GM12878 (cell line): Measurements from ENCODE around the gene MARF1. TPM values are rescaled to one million over a fixed set of nuclear protein-coding genes. Genes with fewer than 3 reads are reported as not detected.
A peak's percentile ranks its signal among the peaks of the same experiment; 100 is the strongest.

Experiments used
- ATAC-seq: fragments of 200-7000 bp; cut with Tn5 transposase; 3 replicates; pipeline ENCODE4 v1.9.1; 2020; ENCODE audit warnings: mild to moderate bottlenecking, moderate library complexity
- BruUV-seq: library from RNA; stranded (reverse); fragments of 400-500 nt; replicated peaks from 2 replicates; lab custom pipeline; 2021; lab: Mats Ljungman, UMichigan
- CTCF ChIA-PET: fragments of 300-600 bp; sonication (Branson Sonifier 250); formaldehyde crosslinking; extraction: SDS; loops from one replicate; lab custom pipeline; 2021; ENCODE audit warnings: inconsistent platforms; lab: Yijun Ruan, JAX
- POLR2A ChIA-PET: fragments of 350-600 bp; formaldehyde crosslinking; extraction: SDS; loops from one replicate; lab custom pipeline; 2021; ENCODE audit warnings: inconsistent platforms; lab: Charles Lee
- RAD21 ChIA-PET: fragments of 300-600 bp; sonication (Branson Sonifier 250); formaldehyde crosslinking; loops from one replicate; lab custom pipeline; 2023; ENCODE audit warnings: antibody characterized with exemption; ENCODE audit not compliant: unreplicated experiment; lab: Charles Lee
- SMC1A ChIA-PET: fragments of 300-600 bp; sonication (Branson Sonifier 250); formaldehyde crosslinking; loops from one replicate; lab custom pipeline; 2023; ENCODE audit not compliant: unreplicated experiment, uncharacterized antibody; lab: Charles Lee
- DNase-seq: peaks from one replicate; pipeline ENCODE4 v3.0.0-alpha.2; 2011; ENCODE audit warnings: low read depth, low spot score
- FAIRE-seq: peaks from 3 replicates; lab custom pipeline; 2011; peaks lifted over from hg19 to GRCh38; lab: Jason Lieb, UNC
- H2AFZ ChIP-seq: 2 replicates; pipeline ENCODE4 v1.6.0; 2011; ENCODE audit warnings: low read depth, low read length, control low read depth; ENCODE audit not compliant: control insufficient read depth
- H3K27ac ChIP-seq: 2 replicates; pipeline ENCODE4 v1.5.1; 2011; ENCODE audit warnings: control low read depth; ENCODE audit not compliant: control insufficient read depth, insufficient read depth
- H3K27me3 ChIP-seq, 2 experiments: replicated peaks in 1 of 2; 2 replicates each; pipeline versions ENCODE4 v1.6.0 to v1.6.1; 2011; ENCODE audit warnings: low read length in 1 of 2; ENCODE audit not compliant: control insufficient read depth in 2 of 2, insufficient read depth in 2 of 2
- H3K36me3 ChIP-seq, 2 experiments: 2 replicates each; pipeline ENCODE4 v1.5.1; 2011; ENCODE audit warnings: low read length in 1 of 2; ENCODE audit not compliant: control insufficient read depth in 2 of 2, insufficient read depth in 2 of 2
- H3K4me1 ChIP-seq: 2 replicates; pipeline ENCODE4 v1.6.1; 2011; ENCODE audit warnings: mild to moderate bottlenecking, low read length, moderate library complexity, mixed read lengths; ENCODE audit not compliant: control insufficient read depth, insufficient read depth
- H3K4me2 ChIP-seq: 2 replicates; pipeline ENCODE4 v1.6.0; 2011; ENCODE audit warnings: control low read depth; ENCODE audit not compliant: control insufficient read depth, insufficient read depth
- H3K4me3 ChIP-seq: fragments of 200-600 bp; sonication (generic); 2 replicates; pipeline ENCODE4 v1.5.1; 2016
- H3K79me2 ChIP-seq: 2 replicates; pipeline ENCODE4 v1.6.0; 2011; ENCODE audit warnings: low read length; ENCODE audit not compliant: control insufficient read depth, insufficient read depth
- H3K9ac ChIP-seq: 2 replicates; pipeline ENCODE4 v1.8.0; 2011; ENCODE audit warnings: low read length, control low read depth, mixed read lengths; ENCODE audit not compliant: control insufficient read depth, insufficient read depth
- H3K9me3 ChIP-seq: replicated peaks from 3 replicates; pipeline ENCODE4 v1.5.1; 2011; ENCODE audit warnings: mild to moderate bottlenecking, low read length; ENCODE audit not compliant: control insufficient read depth, insufficient read depth
- H4K20me1 ChIP-seq: 2 replicates; pipeline ENCODE4 v1.6.0; 2011; ENCODE audit not compliant: control insufficient read depth, insufficient read depth
- ATF7 ChIP-seq: fragments of 450-650 bp; IDR thresholded peaks from 2 replicates; pipeline ENCODE4 v1.6.1; 2016; ENCODE audit warnings: low read depth, mild to moderate bottlenecking
- CEBPB ChIP-seq, 2 experiments: fragments of 150-350 bp in 1 of 2; IDR thresholded peaks; 2 replicates each; pipeline ENCODE4 v1.6.1; 2012 to 2014; ENCODE audit warnings: low read depth in 2 of 2, low read length in 2 of 2, borderline replicate concordance in 1 of 2, inconsistent platforms in 1 of 2
- LARP7 ChIP-seq: fragments of 450-650 bp; IDR thresholded peaks from 2 replicates; pipeline ENCODE4 v1.6.1; 2017; ENCODE audit warnings: mild to moderate bottlenecking
- MYB ChIP-seq: fragments of 150-350 bp; IDR thresholded peaks from 2 replicates; pipeline ENCODE4 v1.6.1; 2014; ENCODE audit warnings: mild to moderate bottlenecking, low read depth, low read length, borderline replicate concordance
- NFYA ChIP-seq: IDR thresholded peaks from 2 replicates; pipeline ENCODE4 v1.6.1; 2011; ENCODE audit warnings: low read depth, mild to moderate bottlenecking, low read length, improper control_type of control experiment, borderline replicate concordance
- PBX3 ChIP-seq: IDR thresholded peaks from 2 replicates; pipeline ENCODE4 v1.6.1; 2011; ENCODE audit warnings: mild to moderate bottlenecking, low read depth, low read length, moderate library complexity; ENCODE audit not compliant: insufficient replicate concordance
- SUPT20H ChIP-seq: IDR thresholded peaks from 2 replicates; pipeline ENCODE4 v1.6.1; 2011; ENCODE audit warnings: low read depth, mild to moderate bottlenecking, low read length, moderate library complexity, borderline replicate concordance; ENCODE audit not compliant: control insufficient read depth
- USF1 ChIP-seq: IDR thresholded peaks from 2 replicates; pipeline ENCODE4 v1.6.1; 2011; ENCODE audit warnings: borderline replicate concordance, low read depth, mild to moderate bottlenecking, moderate library complexity, mixed read lengths, low read length; ENCODE audit not compliant: insufficient read depth; ENCODE audit errors: extremely low read length
- WGBS: methylation state at CpG from one replicate; pipeline ENCODE4 v1.1.6; 2016; ENCODE audit warnings: low lambda C conversion rate; ENCODE audit not compliant: insufficient replicate concordance, insufficient coverage; ENCODE audit errors: missing lambda C conversion rate; 5-methylcytosine and 5-hydroxymethylcytosine counted together
- in situ Hi-C: fragments of 300-500 bp; cut with MboI; formaldehyde crosslinking; loops from 9 replicates; pipeline ENCODE4 v1.14.3; 2018; ENCODE audit warnings: mixed read lengths
- intact Hi-C: fragments of 100-400 bp; cut with micrococcal nuclease; formaldehyde crosslinking; loops from one replicate; pipeline ENCODE4 v1.14.2; 2022; ENCODE audit not compliant: unreplicated experiment
- polyA plus RNA-seq, 11 experiments: library from polyadenylated mRNA; depleted of rRNA in 4 of 11; unstranded in 6 of 11; stranded (reverse) in 5 of 11; fragments of >200 nt; fragmentation: Nextera tagmentation in 4 of 11; fragmentation: Illumina TruSeq in 1 of 11; extraction: Ambion mirVana in 4 of 11; extraction: Trizol in 1 of 11; gene quantifications; 1 replicate in 1 of 11; 2 replicates in 10 of 11; pipeline versions ENCODE4 v1.2.1 to v1.2.3, GENCODE V29; 2011 to 2016; ENCODE audit warnings: inconsistent platforms in 2 of 11, missing spikeins in 2 of 11, low read depth in 1 of 11
- total RNA-seq, 4 experiments: library from RNA; depleted of rRNA in 3 of 4; stranded (reverse); fragments of >200 nt in 3 of 4; fragmentation: Illumina TruSeq in 1 of 4; extraction: Trizol in 1 of 4; gene quantifications; 2 replicates each; pipeline versions ENCODE4 v1.2.1 to v1.2.3, GENCODE V29; 2013 to 2021
- TF ChIP-seq, protein P1 (sequence below): fragments of 450-650 bp; IDR thresholded peaks from 2 replicates; pipeline ENCODE4 v1.6.1; 2017; ENCODE audit warnings: low read depth, mild to moderate bottlenecking, moderate library complexity

MARF1 gene
- total and polyA plus RNA-seq, 10 of the 15 experiments (the other 5 are each of a cell fraction or from before 2014, with no cell fraction given): 4.5 to 40.1 (median 14.0) TPM

GRCh38 chr16:15653227-15653626 lies 10.3 kb upstream of the MARF1 start:
- CTCF ChIA-PET: interaction anchor here (0.6 to 2.5 kb wide), 2 partner anchors 10 to 82 kb away, joined by 3 to 14 read pairs; partner anchors contain the start of gene MARF1

More at GRCh38 chr16:15653227-15653626, 10.3 kb upstream of the MARF1 start:
- Histone ChIP-seq H3K9ac (no peak overlapping the region), H3K4me1 (peaks cover 27% of the 10 kb centered on the region), H3K9me3 (no peaks in the 10 kb centered on the region), H3K4me2 (peak overlapping the region; percentile 94), H2AFZ (no peak overlapping the region), H3K36me3 (peaks cover 0 to 15% of the 10 kb centered on the region in 2 experiments; a peak in 3 of 4 replicates), H3K4me3 (peak overlapping the region; percentile 99; the same call in 1 of the 2 replicates), H3K27me3 (no peaks in the 10 kb centered on the region), H3K27ac (no peak overlapping the region), H3K79me2 (peaks cover 73% of the 10 kb centered on the region), H4K20me1 (peaks cover 3% of the 10 kb centered on the region; the same call in 1 of the 2 replicates)
- intact Hi-C loops: no loop called here
- no TSS peak for BruUV-seq
- FAIRE-seq (no peak), DNase-seq (no peak), ATAC-seq (no peak)
- ChIA-PET POLR2A (interaction anchor here (0.6 to 3.5 kb wide), 4 partner anchors 8 to 37 kb away, joined by 3 to 29 read pairs (median 4); partner anchors contain the start of gene MARF1), RAD21 (interaction anchor here (0.7 to 1.2 kb wide), 2 partner anchors 19 to 54 kb away, joined by 3 read pairs; no protein-coding TSS in a partner anchor), SMC1A (interaction anchor here (0.9 to 2.5 kb wide), 4 partner anchors 11 to 42 kb away, joined by 3 to 20 read pairs (median 3); partner anchors contain the start of gene MARF1)
- 11% methylated on average over 4 of the region's 4 CpGs for WGBS
- TF ChIP-seq, protein P1, sequence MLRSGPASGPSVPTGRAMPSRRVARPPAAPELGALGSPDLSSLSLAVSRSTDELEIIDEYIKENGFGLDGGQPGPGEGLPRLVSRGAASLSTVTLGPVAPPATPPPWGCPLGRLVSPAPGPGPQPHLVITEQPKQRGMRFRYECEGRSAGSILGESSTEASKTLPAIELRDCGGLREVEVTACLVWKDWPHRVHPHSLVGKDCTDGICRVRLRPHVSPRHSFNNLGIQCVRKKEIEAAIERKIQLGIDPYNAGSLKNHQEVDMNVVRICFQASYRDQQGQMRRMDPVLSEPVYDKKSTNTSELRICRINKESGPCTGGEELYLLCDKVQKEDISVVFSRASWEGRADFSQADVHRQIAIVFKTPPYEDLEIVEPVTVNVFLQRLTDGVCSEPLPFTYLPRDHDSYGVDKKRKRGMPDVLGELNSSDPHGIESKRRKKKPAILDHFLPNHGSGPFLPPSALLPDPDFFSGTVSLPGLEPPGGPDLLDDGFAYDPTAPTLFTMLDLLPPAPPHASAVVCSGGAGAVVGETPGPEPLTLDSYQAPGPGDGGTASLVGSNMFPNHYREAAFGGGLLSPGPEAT: no peak
- TF ChIP-seq PBX3 (no peak), CEBPB (IDR thresholded peaks at IDR 0.05; ENCODE audit: borderline replicate concordance in 1 of 2, low read depth in 2 of 2, low read length in 2 of 2) (no peak), ATF7 (no peak), SUPT20H (no peak), USF1 (no peak), NFYA (no peak), MYB (no peak), LARP7 (no peak)
- in situ Hi-C loops: no loop called here
